MM.1S (cell line): ENCODE data around the gene PATL2.

ENCODE experiments used
- DNase-seq: peaks from one replicate; pipeline ENCODE4 v3.0.0-alpha.2; 2015
- H2AFZ ChIP-seq: fragments of 300-600 bp; sonication (generic); 2 replicates; pipeline ENCODE4 v1.6.0; 2016; ENCODE audit warnings: antibody characterized with exemption, low read length
- H3F3A ChIP-seq: fragments of 300-600 bp; sonication (generic); 2 replicates; pipeline ENCODE4 v1.6.1; 2016; ENCODE audit warnings: mild to moderate bottlenecking, antibody characterized with exemption, low read length, moderate library complexity, mixed read lengths; ENCODE audit not compliant: insufficient read depth
- H3K27ac ChIP-seq: fragments of 300-600 bp; sonication (generic); 2 replicates; pipeline ENCODE4 v1.5.1; 2016; ENCODE audit warnings: mild to moderate bottlenecking, low read length
- H3K27me3 ChIP-seq: fragments of 300-600 bp; sonication (generic); replicated peaks from 2 replicates; pipeline ENCODE4 v1.6.0; 2016; ENCODE audit warnings: low read length; ENCODE audit not compliant: insufficient read depth
- H3K36me3 ChIP-seq: fragments of 300-600 bp; sonication (generic); replicated peaks from 2 replicates; pipeline ENCODE4 v1.6.1; 2016; ENCODE audit warnings: mild to moderate bottlenecking, low read length, mixed read lengths; ENCODE audit not compliant: insufficient read depth
- H3K4me1 ChIP-seq: fragments of 300-600 bp; sonication (generic); 2 replicates; pipeline ENCODE4 v1.6.1; 2016; ENCODE audit warnings: low read length, mixed read lengths
- H3K4me2 ChIP-seq: fragments of 300-600 bp; sonication (generic); 2 replicates; pipeline ENCODE4 v1.6.0; 2016; ENCODE audit warnings: low read depth, low read length
- H3K4me3 ChIP-seq: fragments of 300-600 bp; sonication (generic); 2 replicates; pipeline ENCODE4 v1.5.1; 2016; ENCODE audit warnings: low read length, mixed read lengths
- H3K79me2 ChIP-seq: fragments of 300-600 bp; sonication (generic); 2 replicates; pipeline ENCODE4 v1.6.1; 2016; ENCODE audit warnings: mixed run types, low read length, mixed read lengths
- H3K9ac ChIP-seq: fragments of 300-600 bp; sonication (generic); 2 replicates; pipeline ENCODE4 v1.6.1; 2016; ENCODE audit warnings: low read length, mixed read lengths
- H3K9me2 ChIP-seq: fragments of 300-600 bp; sonication (generic); replicated peaks from 2 replicates; pipeline ENCODE4 v1.6.1; 2016; ENCODE audit warnings: mild to moderate bottlenecking, low read length, mixed read lengths; ENCODE audit not compliant: insufficient read depth
- H3K9me3 ChIP-seq: fragments of 300-600 bp; sonication (generic); replicated peaks from 2 replicates; pipeline ENCODE4 v1.6.1; 2016; ENCODE audit warnings: mild to moderate bottlenecking, low read length, mixed read lengths; ENCODE audit not compliant: insufficient read depth
- H4K20me1 ChIP-seq: fragments of 300-600 bp; sonication (generic); 2 replicates; pipeline ENCODE4 v1.6.1; 2016; ENCODE audit warnings: mild to moderate bottlenecking, low read length, moderate library complexity, mixed read lengths; ENCODE audit not compliant: insufficient read depth
- EZH2 ChIP-seq: fragments of 300-600 bp; sonication (generic); optimal IDR thresholded peaks from 2 replicates; pipeline ENCODE3; 2017; ENCODE audit warnings: low read depth, mild to moderate bottlenecking, antibody characterized with exemption, low read length, mixed read lengths
- EZH2phosphoT487 ChIP-seq: fragments of 300-600 bp; sonication (generic); IDR thresholded peaks from 2 replicates; pipeline ENCODE4 v1.6.1; 2018; ENCODE audit warnings: antibody characterized with exemption, low read length
- TF ChIP-seq, protein P1 (sequence below): fragments of 300-600 bp; sonication (generic); IDR thresholded peaks from 2 replicates; pipeline ENCODE4 v1.5.1; 2016; ENCODE audit warnings: antibody characterized with exemption, low read length, mixed read lengths

PATL2 gene

DNA sequence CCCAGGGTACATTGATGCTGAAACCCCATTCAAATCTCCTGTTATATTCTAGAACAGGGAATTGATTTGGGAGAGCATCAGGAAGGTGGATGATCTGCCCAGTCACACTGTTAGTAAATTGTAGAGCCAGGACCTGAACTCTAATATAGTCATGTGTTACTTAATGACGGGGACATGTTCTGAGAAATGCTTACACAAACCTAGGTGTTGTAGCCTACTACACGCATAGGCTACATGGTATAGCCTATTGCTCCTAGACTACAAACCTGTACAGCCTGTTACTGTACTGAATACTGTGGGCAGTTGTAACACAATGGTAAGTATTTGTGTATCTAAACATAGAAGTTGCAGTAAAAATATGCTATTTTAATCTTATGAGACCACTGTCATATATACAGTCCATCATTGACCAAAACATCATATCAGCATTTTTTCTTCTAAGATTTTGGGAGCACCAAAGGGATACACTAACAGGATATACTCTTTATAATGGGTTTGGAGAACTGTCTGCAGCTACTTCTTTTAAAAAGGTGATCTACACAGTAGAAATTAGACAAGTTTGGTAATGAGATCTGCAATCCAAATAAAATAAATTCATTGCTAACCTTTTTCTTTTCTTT, 6.0 kb upstream of the PATL2 start:
- peaks cover 32% of the 10 kb centered on the region for H3K36me3 ChIP-seq
- H3K27ac ChIP-seq, result no peak overlapping the region
- no peak overlapping the region for H2AFZ ChIP-seq
- H4K20me1 ChIP-seq, result peaks cover 43% of the 10 kb centered on the region
- H3K4me2 ChIP-seq, result no peak overlapping the region
- no peaks in the 10 kb centered on the region for H3K27me3 ChIP-seq
- DNase-seq, result peak; percentile 2
- H3K79me2 ChIP-seq, result peaks cover 50% of the 10 kb centered on the region
- peaks cover 80% of the 10 kb centered on the region for H3F3A ChIP-seq
- H3K4me3 ChIP-seq, result no peak overlapping the region
- peaks cover 74% of the 10 kb centered on the region for H3K4me1 ChIP-seq
- H3K9me2 ChIP-seq, result no peaks in the 10 kb centered on the region
- H3K9me3 ChIP-seq, result no peaks in the 10 kb centered on the region
- no peak for TF ChIP-seq EZH2phosphoT487
- no peak for TF ChIP-seq EZH2
- TF ChIP-seq, protein P1, sequence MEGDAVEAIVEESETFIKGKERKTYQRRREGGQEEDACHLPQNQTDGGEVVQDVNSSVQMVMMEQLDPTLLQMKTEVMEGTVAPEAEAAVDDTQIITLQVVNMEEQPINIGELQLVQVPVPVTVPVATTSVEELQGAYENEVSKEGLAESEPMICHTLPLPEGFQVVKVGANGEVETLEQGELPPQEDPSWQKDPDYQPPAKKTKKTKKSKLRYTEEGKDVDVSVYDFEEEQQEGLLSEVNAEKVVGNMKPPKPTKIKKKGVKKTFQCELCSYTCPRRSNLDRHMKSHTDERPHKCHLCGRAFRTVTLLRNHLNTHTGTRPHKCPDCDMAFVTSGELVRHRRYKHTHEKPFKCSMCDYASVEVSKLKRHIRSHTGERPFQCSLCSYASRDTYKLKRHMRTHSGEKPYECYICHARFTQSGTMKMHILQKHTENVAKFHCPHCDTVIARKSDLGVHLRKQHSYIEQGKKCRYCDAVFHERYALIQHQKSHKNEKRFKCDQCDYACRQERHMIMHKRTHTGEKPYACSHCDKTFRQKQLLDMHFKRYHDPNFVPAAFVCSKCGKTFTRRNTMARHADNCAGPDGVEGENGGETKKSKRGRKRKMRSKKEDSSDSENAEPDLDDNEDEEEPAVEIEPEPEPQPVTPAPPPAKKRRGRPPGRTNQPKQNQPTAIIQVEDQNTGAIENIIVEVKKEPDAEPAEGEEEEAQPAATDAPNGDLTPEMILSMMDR, result no peak
- H3K9ac ChIP-seq, result no peak overlapping the region

GRCh38 chr15:44715797-44716334, 4.7 kb upstream of the PATL2 start:
- TF ChIP-seq EZH2 (no peak), EZH2phosphoT487 (no peak)
- TF ChIP-seq, protein P1, result no peak
- Histone ChIP-seq H4K20me1 (peaks cover 44% of the 10 kb centered on the region), H3K27ac (no peak overlapping the region), H3K4me1 (peaks cover 65% of the 10 kb centered on the region), H3K79me2 (peaks cover 57% of the 10 kb centered on the region), H3K9me3 (no peaks in the 10 kb centered on the region), H3F3A (peaks cover 81% of the 10 kb centered on the region), H3K4me2 (no peak overlapping the region), H3K9me2 (no peaks in the 10 kb centered on the region), H3K9ac (no peak overlapping the region), H3K36me3 (peaks cover 32% of the 10 kb centered on the region), H3K4me3 (no peak overlapping the region), H3K27me3 (no peaks in the 10 kb centered on the region), H2AFZ (no peak overlapping the region)
- peak; percentile 2 for DNase-seq

DNA sequence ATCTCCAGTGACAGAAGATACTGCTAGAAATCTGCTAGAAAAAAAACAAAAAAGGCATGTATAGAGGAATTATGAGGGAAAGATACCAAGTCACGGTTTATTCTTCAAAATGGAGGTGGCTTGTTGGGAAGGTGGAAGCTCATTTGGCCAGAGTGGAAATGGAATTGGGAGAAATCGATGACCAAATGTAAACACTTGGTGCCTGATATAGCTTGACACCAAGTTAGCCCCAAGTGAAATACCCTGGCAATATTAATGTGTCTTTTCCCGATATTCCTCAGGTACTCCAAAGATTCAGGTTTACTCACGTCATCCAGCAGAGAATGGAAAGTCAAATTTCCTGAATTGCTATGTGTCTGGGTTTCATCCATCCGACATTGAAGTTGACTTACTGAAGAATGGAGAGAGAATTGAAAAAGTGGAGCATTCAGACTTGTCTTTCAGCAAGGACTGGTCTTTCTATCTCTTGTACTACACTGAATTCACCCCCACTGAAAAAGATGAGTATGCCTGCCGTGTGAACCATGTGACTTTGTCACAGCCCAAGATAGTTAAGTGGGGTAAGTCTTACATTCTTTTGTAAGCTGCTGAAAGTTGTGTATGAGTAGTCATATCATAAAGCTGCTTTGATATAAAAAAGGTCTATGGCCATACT, 4.1 kb upstream of the PATL2 start:
- peaks cover 44% of the 10 kb centered on the region for H4K20me1 ChIP-seq
- H2AFZ ChIP-seq, result no peak overlapping the region
- H3K27ac ChIP-seq, result no peak overlapping the region
- no peaks in the 10 kb centered on the region for H3K9me3 ChIP-seq
- H3K36me3 ChIP-seq, result peaks cover 32% of the 10 kb centered on the region
- no peaks in the 10 kb centered on the region for H3K9me2 ChIP-seq
- no peak overlapping the region for H3K4me2 ChIP-seq
- H3K27me3 ChIP-seq, result no peaks in the 10 kb centered on the region
- peak; percentile 4 for DNase-seq
- H3K9ac ChIP-seq, result no peak overlapping the region
- TF ChIP-seq EZH2 (no peak), EZH2phosphoT487 (no peak)
- TF ChIP-seq, protein P1, result no peak
- peaks cover 59% of the 10 kb centered on the region for H3K79me2 ChIP-seq
- peaks cover 81% of the 10 kb centered on the region for H3F3A ChIP-seq
- no peak overlapping the region for H3K4me3 ChIP-seq
- H3K4me1 ChIP-seq, result peaks cover 59% of the 10 kb centered on the region
